Mesenchymal stem cell (in vitro differentiated cells and primary cell): ENCODE data around the gene EIF3I.

Experiments used
- DNase-seq: peaks from one replicate; pipeline ENCODE4 v3.0.0-alpha.2; 2013
- H2AFZ ChIP-seq: one replicate; pipeline ENCODE4 v1.6.1; 2013; ENCODE audit warnings: low read depth, mild to moderate bottlenecking, control low read depth, inconsistent platforms, low read length, moderate library complexity
- H2AK5ac ChIP-seq: 2 replicates; pipeline ENCODE4 v1.6.1; 2013; ENCODE audit warnings: low read length, moderate library complexity, mild to moderate bottlenecking, inconsistent platforms; ENCODE audit not compliant: severe bottlenecking
- H2BK120ac ChIP-seq: one replicate; pipeline ENCODE4 v1.6.1; 2013; ENCODE audit warnings: low read depth, mild to moderate bottlenecking, inconsistent platforms, low read length, moderate library complexity
- H2BK12ac ChIP-seq, 2 experiments: one replicate each; pipeline ENCODE4 v1.6.1; 2013; ENCODE audit warnings: inconsistent platforms in 2 of 2, low read length in 2 of 2, mild to moderate bottlenecking in 2 of 2, moderate library complexity in 2 of 2, control low read depth in 1 of 2
- H2BK15ac ChIP-seq: one replicate; pipeline ENCODE4 v1.6.1; 2013; ENCODE audit warnings: mild to moderate bottlenecking, low read depth, inconsistent platforms; ENCODE audit not compliant: poor library complexity, severe bottlenecking
- H2BK5ac ChIP-seq: 2 replicates; pipeline ENCODE4 v1.6.1; 2013; ENCODE audit warnings: low read depth, mild to moderate bottlenecking, low read length, control low read depth, inconsistent platforms; ENCODE audit not compliant: poor library complexity, severe bottlenecking
- H3K14ac ChIP-seq, 2 experiments: one replicate each; pipeline ENCODE4 v1.6.1; 2013; ENCODE audit warnings: inconsistent platforms in 2 of 2, low read length in 2 of 2, control low read depth in 1 of 2, mild to moderate bottlenecking in 1 of 2, moderate library complexity in 1 of 2
- H3K18ac ChIP-seq, 2 experiments: one replicate each; pipeline ENCODE4 v1.6.1; 2013; ENCODE audit warnings: inconsistent platforms in 2 of 2, low read length in 2 of 2, control low read depth in 1 of 2, low read depth in 1 of 2, mild to moderate bottlenecking in 1 of 2
- H3K23ac ChIP-seq, 2 experiments: one replicate each; pipeline ENCODE4 v1.6.1; 2013; ENCODE audit warnings: inconsistent platforms in 2 of 2, low read length in 2 of 2, mild to moderate bottlenecking in 2 of 2, moderate library complexity in 2 of 2, control low read depth in 1 of 2
- H3K27ac ChIP-seq: 2 replicates; pipeline ENCODE4 v1.5.1; 2013; ENCODE audit warnings: mild to moderate bottlenecking, moderate library complexity, low read length, control low read depth, inconsistent platforms; ENCODE audit not compliant: poor library complexity, severe bottlenecking
- H3K27me3 ChIP-seq, 2 experiments: 2 replicates each; pipeline versions ENCODE4 v1.6.1 to v1.7.0; 2013; ENCODE audit warnings: low read length in 2 of 2, mild to moderate bottlenecking in 2 of 2, moderate library complexity in 2 of 2, control low read depth in 1 of 2, inconsistent platforms in 1 of 2; ENCODE audit not compliant: control insufficient read depth in 1 of 2, insufficient read depth in 1 of 2
- H3K36me3 ChIP-seq, 2 experiments: 2 replicates each; pipeline versions ENCODE4 v1.6.1 to v1.7.0; 2013; ENCODE audit warnings: low read length in 2 of 2, control low read depth in 1 of 2, inconsistent platforms in 1 of 2, low read depth in 1 of 2, mild to moderate bottlenecking in 1 of 2; ENCODE audit not compliant: insufficient read depth in 2 of 2, control insufficient read depth in 1 of 2
- H3K4ac ChIP-seq, 2 experiments: one replicate each; pipeline ENCODE4 v1.6.1; 2013; ENCODE audit warnings: inconsistent platforms in 2 of 2, low read length in 2 of 2, mild to moderate bottlenecking in 2 of 2, moderate library complexity in 2 of 2, control low read depth in 1 of 2, low read depth in 1 of 2
- H3K4me1 ChIP-seq: 2 replicates; pipeline ENCODE4 v1.6.1; 2013; ENCODE audit warnings: low read depth, low read length, control low read depth; ENCODE audit not compliant: control insufficient read depth, insufficient read depth
- H3K4me2 ChIP-seq: 2 replicates; pipeline ENCODE4 v1.6.1; 2013; ENCODE audit warnings: low read length, mild to moderate bottlenecking, inconsistent platforms; ENCODE audit not compliant: poor library complexity, severe bottlenecking
- H3K4me3 ChIP-seq, 2 experiments: 2 replicates each; pipeline versions ENCODE4 v1.5.1 to v1.7.0; 2013; ENCODE audit warnings: low read length in 2 of 2, mild to moderate bottlenecking in 2 of 2, control low read depth in 1 of 2, low read depth in 1 of 2; ENCODE audit not compliant: insufficient read depth in 1 of 2
- H3K79me1 ChIP-seq: replicated peaks from 2 replicates; pipeline ENCODE4 v1.6.1; 2013; ENCODE audit warnings: mild to moderate bottlenecking, control low read depth, low read length, inconsistent platforms; ENCODE audit not compliant: poor library complexity, severe bottlenecking
- H3K9ac ChIP-seq: 2 replicates; pipeline ENCODE4 v1.7.0; 2013; ENCODE audit warnings: mild to moderate bottlenecking, low read length, moderate library complexity
- H3K9me3 ChIP-seq: 2 replicates; pipeline ENCODE4 v1.7.0; 2013; ENCODE audit warnings: mild to moderate bottlenecking, low read length; ENCODE audit not compliant: control insufficient read depth
- H4K8ac ChIP-seq: one replicate; pipeline ENCODE4 v1.6.1; 2013; ENCODE audit warnings: inconsistent platforms, mild to moderate bottlenecking, low read length, moderate library complexity
- H4K91ac ChIP-seq: one replicate; pipeline ENCODE4 v1.6.1; 2013; ENCODE audit warnings: mild to moderate bottlenecking, low read length, inconsistent platforms
- WGBS: methylation state at CpG from one replicate; pipeline ENCODE4 v1.1.7; 2013; ENCODE audit warnings: mixed read lengths; 5-methylcytosine and 5-hydroxymethylcytosine counted together

EIF3I gene

GRCh38 chr1:32249831-32250525 is 27.8 kb downstream of the EIF3I start:
- H3K23ac ChIP-seq: no peak overlapping the region
- no peaks in the 10 kb centered on the region for H3K79me1 ChIP-seq
- H3K4me3 ChIP-seq: no peak overlapping the region
- no peak overlapping the region for H3K4me2 ChIP-seq
- no peak overlapping the region for H3K4ac ChIP-seq
- no peaks in the 10 kb centered on the region for H3K9me3 ChIP-seq
- peaks cover 0 to 5% of the 10 kb centered on the region in 2 experiments for H3K27me3 ChIP-seq
- H2BK5ac ChIP-seq: no peak overlapping the region
- H2BK15ac ChIP-seq: no peak overlapping the region
- no peak overlapping the region for H4K8ac ChIP-seq
- no peak overlapping the region for H2BK120ac ChIP-seq
- H2AFZ ChIP-seq: no peak overlapping the region
- H3K18ac ChIP-seq: no peak overlapping the region
- peaks cover 22% of the 10 kb centered on the region for H3K4me1 ChIP-seq
- peak overlapping the region; percentile 25 for H3K27ac ChIP-seq
- no peak overlapping the region for H2AK5ac ChIP-seq
- no peak overlapping the region for H3K9ac ChIP-seq
- H3K14ac ChIP-seq: no peak overlapping the region
- H4K91ac ChIP-seq: peak overlapping the region; percentile 4
- H2BK12ac ChIP-seq: no peak overlapping the region
- 66% methylated on average over 9 of the region's 9 CpGs for WGBS
- DNase-seq: no peak
- no peaks in the 10 kb centered on the region for H3K36me3 ChIP-seq

DNA sequence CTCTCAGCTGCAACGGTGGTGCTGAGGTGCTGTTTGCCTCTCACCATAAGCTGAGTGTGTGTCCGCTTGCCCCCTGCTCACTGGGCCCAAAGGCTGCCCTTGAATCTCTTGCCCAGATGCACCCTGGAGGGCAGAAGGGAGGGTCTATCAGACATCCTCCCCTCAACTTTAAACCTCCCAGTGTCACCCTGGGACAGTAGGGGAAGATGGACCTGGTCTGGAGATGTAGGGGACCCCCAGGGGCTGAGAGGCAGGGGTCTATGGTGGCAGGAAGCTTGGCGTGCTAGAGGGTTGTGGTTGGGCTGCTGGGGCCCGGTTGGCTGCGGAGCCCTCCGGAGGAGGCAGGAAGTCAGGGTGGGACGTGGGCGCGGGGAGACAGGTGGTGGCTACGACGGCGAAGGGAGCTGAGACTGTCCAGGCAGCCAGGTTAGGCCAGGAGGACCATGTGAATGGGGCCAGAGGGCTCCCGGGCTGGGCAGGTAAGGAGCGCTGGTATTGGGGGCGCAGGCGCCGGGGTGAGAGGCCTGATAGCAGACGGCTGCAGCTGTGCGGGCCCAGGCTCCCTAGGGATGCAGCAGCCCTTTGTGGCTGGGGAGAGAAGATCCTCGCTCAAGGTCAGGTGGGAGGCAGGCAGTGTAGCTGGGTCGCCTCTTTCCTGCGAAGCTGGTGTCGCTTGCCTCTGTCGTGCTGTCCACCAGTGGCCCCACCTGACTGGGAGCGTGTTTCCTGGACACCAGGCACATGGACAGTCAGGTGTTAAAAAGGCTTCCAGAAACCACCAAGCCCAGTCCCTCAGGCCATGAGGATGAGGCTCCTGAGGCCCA is 28.9 kb downstream of the EIF3I start, which contains the start of gene LCK:
LCK (plus strand) TSS at position 373 of the 824 bp plus-strand sequence. CDS start 23,065 bp downstream, outside the sequence.
- peak within 1 kb of the TSS; percentile 40 for H2AK5ac ChIP-seq
- no peaks in the 10 kb centered on the region for H3K79me1 ChIP-seq
- no peak within 1 kb of the TSS for H2BK120ac ChIP-seq
- peaks cover 0 to 5% of the 10 kb centered on the region in 2 experiments for H3K27me3 ChIP-seq
- no peak within 1 kb of the TSS for H3K4me2 ChIP-seq
- peak within 1 kb of the TSS; percentile 25 for H3K27ac ChIP-seq
- H2AFZ ChIP-seq: no peak within 1 kb of the TSS
- H3K4ac ChIP-seq: no peak within 1 kb of the TSS
- H3K14ac ChIP-seq: no peak within 1 kb of the TSS
- peaks cover 22% of the 10 kb centered on the region for H3K4me1 ChIP-seq
- H3K9ac ChIP-seq: no peak within 1 kb of the TSS
- no peak within 1 kb of the TSS for H3K4me3 ChIP-seq
- no peak within 1 kb of the TSS for H2BK15ac ChIP-seq
- no peak within 1 kb of the TSS for H3K23ac ChIP-seq
- H2BK5ac ChIP-seq: no peak within 1 kb of the TSS
- H3K9me3 ChIP-seq: no peaks in the 10 kb centered on the region
- DNase-seq: no peak
- no peak within 1 kb of the TSS for H4K8ac ChIP-seq
- no peaks in the 10 kb centered on the region for H3K36me3 ChIP-seq
- H2BK12ac ChIP-seq: no peak within 1 kb of the TSS
- no peak within 1 kb of the TSS for H4K91ac ChIP-seq
- H3K18ac ChIP-seq: no peak within 1 kb of the TSS
- 90% methylated on average over 24 of the region's 25 CpGs for WGBS

DNA sequence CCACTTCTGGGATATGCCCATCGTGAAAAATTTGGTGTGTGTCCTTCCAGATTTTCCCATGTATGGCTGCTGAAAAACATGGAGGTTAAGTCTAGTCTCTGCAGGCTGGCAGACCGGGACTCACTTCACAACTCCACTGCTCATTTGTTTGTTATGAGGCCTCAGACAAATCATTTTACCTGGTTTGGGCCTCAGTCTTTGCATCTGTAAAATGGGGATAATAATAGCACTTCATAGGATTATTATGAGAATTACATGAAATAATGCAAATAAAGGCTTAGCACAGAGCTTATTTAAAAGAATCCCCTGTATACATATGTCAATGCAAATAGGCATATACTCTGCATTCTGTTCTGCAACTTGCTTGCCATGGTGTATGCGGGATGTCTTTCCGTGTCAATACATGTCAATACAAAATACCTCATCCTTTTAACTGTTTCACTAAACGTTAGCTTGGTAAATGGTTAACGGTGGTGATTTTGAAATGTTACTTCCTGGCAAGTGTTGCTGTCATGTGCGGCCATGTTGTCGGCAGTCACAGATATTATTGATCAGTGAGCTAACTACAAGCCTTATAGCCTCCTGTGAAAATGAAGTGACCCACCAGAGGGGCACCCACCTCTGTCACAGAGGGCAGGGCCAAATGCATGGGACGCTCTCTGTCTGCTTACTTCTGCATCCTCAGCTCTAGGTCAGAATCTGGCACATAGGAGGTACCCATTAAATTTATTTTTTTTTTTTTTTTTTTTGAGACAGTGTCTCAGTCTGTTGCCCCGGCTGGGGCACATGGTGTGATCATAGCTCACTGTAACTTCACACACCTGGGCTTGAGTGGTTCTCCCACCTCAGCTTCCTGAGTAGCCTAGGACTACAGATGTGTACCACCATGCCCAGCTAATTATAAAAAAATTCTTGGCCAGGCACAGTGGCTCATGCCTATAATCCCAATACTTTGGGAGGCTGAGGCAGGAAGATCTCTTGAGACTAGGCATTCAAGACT is 33.2 kb downstream of the EIF3I start:
- H2BK120ac ChIP-seq: no peak overlapping the region
- no peaks in the 10 kb centered on the region for H3K9me3 ChIP-seq
- H2BK5ac ChIP-seq: no peak overlapping the region
- H2AK5ac ChIP-seq: no peak overlapping the region
- no peak overlapping the region for H3K18ac ChIP-seq
- no peak overlapping the region for H4K8ac ChIP-seq
- H3K27ac ChIP-seq: no peak overlapping the region
- no peak for DNase-seq
- 95% methylated on average over 8 of the region's 10 CpGs for WGBS
- no peak overlapping the region for H2BK12ac ChIP-seq
- H3K79me1 ChIP-seq: no peaks in the 10 kb centered on the region
- H2BK15ac ChIP-seq: no peak overlapping the region
- peaks cover 9% of the 10 kb centered on the region for H3K4me1 ChIP-seq
- no peak overlapping the region for H3K4me3 ChIP-seq
- no peak overlapping the region for H3K23ac ChIP-seq
- peaks cover 0 to 5% of the 10 kb centered on the region in 2 experiments for H3K27me3 ChIP-seq
- no peak overlapping the region for H3K4me2 ChIP-seq
- no peaks in the 10 kb centered on the region for H3K36me3 ChIP-seq
- no peak overlapping the region for H3K4ac ChIP-seq
- no peak overlapping the region for H4K91ac ChIP-seq
- H2AFZ ChIP-seq: no peak overlapping the region
- H3K14ac ChIP-seq: no peak overlapping the region
- no peak overlapping the region for H3K9ac ChIP-seq
